K562 (cell line): Measurements from ENCODE around the gene HELZ2.

Source experiments
- NFIC ChIP-seq: fragments of 450-650 bp; IDR thresholded peaks from 2 replicates; pipeline ENCODE4 v1.6.1; 2017; ENCODE audit warnings: mild to moderate bottlenecking, inconsistent platforms
- TF ChIP-seq, protein P1 (sequence below), 3 experiments: IDR thresholded peaks in 2 of 3; conservative IDR thresholded peaks in 1 of 3; 2 replicates each; pipeline ENCODE4 v1.5.1; 2011 to 2012; ENCODE audit warnings: low read length in 3 of 3, mild to moderate bottlenecking in 3 of 3, control low read depth in 2 of 3, improper control_type of control experiment in 1 of 3, inconsistent platforms in 1 of 3, low read depth in 1 of 3, mixed read lengths in 1 of 3, moderate library complexity in 1 of 3; ENCODE audit not compliant: insufficient read depth in 2 of 3
- TF ChIP-seq, protein P2 (sequence below): sonication (generic); formaldehyde crosslinking; IDR thresholded peaks from 2 replicates; pipeline ENCODE4 v1.8.1; 2022; ENCODE audit warnings: missing genetic modification reagents
- TF ChIP-seq, protein P3 (sequence below): fragments of 250-450 bp; sonication (Bioruptor Pico); IDR thresholded peaks from 2 replicates; pipeline ENCODE4 v1.5.0; 2021; ENCODE audit warnings: mild to moderate bottlenecking, moderate library complexity

DNA sequence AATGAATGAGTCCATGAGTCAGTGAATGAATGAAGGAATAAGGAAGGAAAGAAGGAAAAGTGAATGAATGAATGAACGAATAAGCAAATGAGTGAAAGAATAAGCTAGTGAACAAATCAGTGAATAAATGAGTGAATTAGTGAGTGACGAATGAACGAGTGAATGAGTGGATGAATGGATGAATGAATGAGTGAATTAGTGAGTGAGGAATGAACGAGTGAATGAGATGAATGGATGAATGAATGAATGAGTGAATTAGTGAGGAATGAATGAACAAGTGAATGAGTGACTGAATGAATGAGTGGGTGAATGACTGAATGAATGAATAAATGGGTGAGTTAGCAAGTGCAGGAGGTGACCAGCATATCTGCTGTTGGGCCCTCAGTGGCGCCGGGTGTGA lies 30.3 kb downstream of the HELZ2 start:
- TF ChIP-seq NFIC, result no peak
- TF ChIP-seq, protein P1, sequence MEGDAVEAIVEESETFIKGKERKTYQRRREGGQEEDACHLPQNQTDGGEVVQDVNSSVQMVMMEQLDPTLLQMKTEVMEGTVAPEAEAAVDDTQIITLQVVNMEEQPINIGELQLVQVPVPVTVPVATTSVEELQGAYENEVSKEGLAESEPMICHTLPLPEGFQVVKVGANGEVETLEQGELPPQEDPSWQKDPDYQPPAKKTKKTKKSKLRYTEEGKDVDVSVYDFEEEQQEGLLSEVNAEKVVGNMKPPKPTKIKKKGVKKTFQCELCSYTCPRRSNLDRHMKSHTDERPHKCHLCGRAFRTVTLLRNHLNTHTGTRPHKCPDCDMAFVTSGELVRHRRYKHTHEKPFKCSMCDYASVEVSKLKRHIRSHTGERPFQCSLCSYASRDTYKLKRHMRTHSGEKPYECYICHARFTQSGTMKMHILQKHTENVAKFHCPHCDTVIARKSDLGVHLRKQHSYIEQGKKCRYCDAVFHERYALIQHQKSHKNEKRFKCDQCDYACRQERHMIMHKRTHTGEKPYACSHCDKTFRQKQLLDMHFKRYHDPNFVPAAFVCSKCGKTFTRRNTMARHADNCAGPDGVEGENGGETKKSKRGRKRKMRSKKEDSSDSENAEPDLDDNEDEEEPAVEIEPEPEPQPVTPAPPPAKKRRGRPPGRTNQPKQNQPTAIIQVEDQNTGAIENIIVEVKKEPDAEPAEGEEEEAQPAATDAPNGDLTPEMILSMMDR (IDR thresholded peaks at IDR 0.05 in 2 of 3, conservative IDR thresholded peaks at IDR 0.05 in 1 of 3; ENCODE audit: insufficient read depth in 2 of 3, low read depth in 1 of 3, low read length in 3 of 3), result no peak
- TF ChIP-seq, protein P2, sequence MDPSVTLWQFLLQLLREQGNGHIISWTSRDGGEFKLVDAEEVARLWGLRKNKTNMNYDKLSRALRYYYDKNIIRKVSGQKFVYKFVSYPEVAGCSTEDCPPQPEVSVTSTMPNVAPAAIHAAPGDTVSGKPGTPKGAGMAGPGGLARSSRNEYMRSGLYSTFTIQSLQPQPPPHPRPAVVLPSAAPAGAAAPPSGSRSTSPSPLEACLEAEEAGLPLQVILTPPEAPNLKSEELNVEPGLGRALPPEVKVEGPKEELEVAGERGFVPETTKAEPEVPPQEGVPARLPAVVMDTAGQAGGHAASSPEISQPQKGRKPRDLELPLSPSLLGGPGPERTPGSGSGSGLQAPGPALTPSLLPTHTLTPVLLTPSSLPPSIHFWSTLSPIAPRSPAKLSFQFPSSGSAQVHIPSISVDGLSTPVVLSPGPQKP (CRISPR knock-in tag), result no peak
- TF ChIP-seq, protein P3, sequence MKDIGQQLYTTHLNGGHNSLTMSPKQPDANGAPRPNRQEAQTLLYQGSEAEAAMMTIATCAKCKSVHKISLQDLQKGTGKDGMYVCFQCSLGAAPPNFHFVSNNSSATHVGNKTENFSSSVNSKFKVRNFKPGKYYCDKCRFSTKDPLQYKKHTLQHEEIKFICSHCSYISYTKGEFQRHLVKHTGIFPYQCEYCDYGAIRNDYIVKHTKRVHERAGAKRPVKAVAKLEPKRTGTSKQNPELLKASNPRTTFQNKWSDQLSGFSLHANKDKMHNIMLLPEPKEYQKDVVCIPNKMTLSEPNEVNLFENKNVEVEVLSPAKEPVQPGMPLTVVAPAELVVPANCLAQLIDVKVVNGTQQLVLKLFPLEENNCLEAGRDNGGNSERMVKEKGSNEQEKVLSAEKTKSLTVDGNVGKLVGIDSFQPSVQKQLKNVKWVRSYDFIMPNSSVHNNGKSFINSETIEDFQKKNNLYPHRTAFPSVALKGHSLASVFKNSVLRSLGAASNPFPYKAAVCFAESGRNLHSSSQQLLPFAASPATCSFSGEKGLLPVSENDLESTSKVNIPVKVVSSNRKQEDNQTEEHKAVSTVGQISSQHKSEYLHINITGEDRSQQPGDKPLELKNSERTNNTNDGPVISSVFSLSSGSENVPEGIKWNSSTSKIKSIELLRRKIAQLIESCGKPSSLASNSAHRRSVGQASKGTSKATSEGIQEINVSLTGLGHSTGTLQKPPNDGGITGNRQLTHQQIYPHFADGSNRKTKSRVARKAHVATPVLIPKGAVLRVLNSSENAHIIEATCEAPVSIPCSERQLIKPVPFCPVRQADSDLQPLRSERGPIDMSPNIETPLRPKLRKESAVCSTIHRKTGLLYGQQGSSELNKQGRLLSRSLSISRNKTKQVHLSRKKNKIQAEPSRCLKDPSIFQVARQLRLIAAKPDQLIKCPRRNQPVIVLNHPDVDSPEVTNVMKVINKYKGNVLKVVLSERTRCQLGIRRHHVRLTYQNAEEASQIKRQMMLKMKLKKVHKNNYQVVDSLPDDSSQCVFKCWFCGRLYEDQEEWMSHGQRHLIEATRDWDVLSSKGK, result no peak
